ENCODE data around the gene TMEM63B.

GRCh38 chr6:44188819-44189218, 61.5 kb downstream of the TMEM63B start:
- no peak for TF ChIP-seq NFXL1 (CRISPR knock-in tag; IDR thresholded peaks at IDR 0.05)
- TF ChIP-seq POLR2A (conservative IDR thresholded peaks at IDR 0.05): no peak
- TF ChIP-seq USF1 (CRISPR knock-in tag; IDR thresholded peaks at IDR 0.05): no peak
- no peak for TF ChIP-seq MYC (IDR thresholded peaks at IDR 0.05; ENCODE audit: low read depth, low read length)
- TF ChIP-seq MYC (CRISPR knock-in tag; IDR thresholded peaks at IDR 0.05; ENCODE audit: borderline replicate concordance, low read depth): no peak
- TF ChIP-seq FOXA1 (IDR thresholded peaks at IDR 0.05; ENCODE audit: borderline replicate concordance): no peak
- no peak for TF ChIP-seq SPI1 (IDR thresholded peaks at IDR 0.05; ENCODE audit: borderline replicate concordance, low read depth, low read length)
- no peak for TF ChIP-seq STAT5A (IDR thresholded peaks at IDR 0.05; ENCODE audit: borderline replicate concordance, low read length)
- no peak for TF ChIP-seq ZBED1 (IDR thresholded peaks at IDR 0.05)
- TF ChIP-seq PCBP1 (IDR thresholded peaks at IDR 0.05; ENCODE audit: low read depth, low read length, poor library complexity, severe bottlenecking): no peak
- TF ChIP-seq CEBPB (tag; IDR thresholded peaks at IDR 0.05): no peak
- TF ChIP-seq POU5F1 (IDR thresholded peaks at IDR 0.05; ENCODE audit: borderline replicate concordance, low read depth, low read length, partially characterized antibody): no peak
